Measurements from ENCODE around the gene KCND3. TPM values are rescaled to one million over a fixed set of nuclear protein-coding genes. Genes with fewer than 3 reads are reported as not detected.

KCND3 gene
- total RNA-seq, 1 experiment from 2014 or later, result 0.15 TPM

DNA sequence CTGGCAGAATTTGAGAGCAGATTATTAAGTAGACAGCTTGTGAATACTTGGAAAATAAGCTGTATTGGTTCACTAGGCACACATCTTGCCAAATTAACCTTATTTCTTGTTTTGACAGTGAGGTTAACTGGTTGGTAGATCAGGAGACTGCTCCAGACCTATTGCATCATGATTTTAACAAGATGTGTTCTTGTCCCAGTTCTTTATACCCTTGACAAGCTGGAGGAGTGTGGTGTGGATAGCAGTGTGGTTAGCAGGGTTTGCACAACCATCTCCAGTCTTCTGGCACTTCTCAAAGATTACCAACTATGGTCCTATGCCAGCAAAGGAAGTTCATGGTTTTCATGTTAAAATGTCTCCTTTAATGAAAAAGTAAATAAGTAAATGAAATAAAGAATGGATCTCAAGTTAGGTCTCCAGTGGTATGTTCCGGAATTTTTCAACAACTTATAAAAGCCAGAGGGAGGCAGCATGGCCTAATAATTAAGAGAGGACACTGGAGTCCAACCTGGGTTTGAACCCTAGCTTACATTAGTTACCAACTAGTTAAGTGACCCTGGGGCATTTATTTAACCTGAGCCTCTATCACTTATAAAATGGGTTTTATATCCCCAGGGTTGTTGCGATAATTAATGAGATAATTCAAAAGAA is 199.7 kb downstream of the KCND3 start:
- Histone ChIP-seq H3K14ac (ENCODE audit: insufficient read depth, low read length) (no peak overlapping the region), H3K4me1 (ENCODE audit: insufficient read depth, low read length) (peaks cover 2% of the 10 kb centered on the region; the same call in 1 of the 2 replicates), H2AK5ac (ENCODE audit: insufficient read length, low read length) (no peak overlapping the region), H2BK5ac (ENCODE audit: insufficient read length, low read length) (no peak overlapping the region), H4K5ac (ENCODE audit: insufficient read length, low read depth, low read length) (no peak overlapping the region), H4K8ac (replicated peaks; ENCODE audit: insufficient read length, low read depth, low read length) (no peak overlapping the region), H3K4ac (ENCODE audit: low read depth, low read length) (no peak overlapping the region), H2BK20ac (ENCODE audit: low read depth, low read length, poor library complexity, severe bottlenecking) (no peak overlapping the region), H4K91ac (ENCODE audit: insufficient read length, low read depth, low read length) (no peak overlapping the region), H3K18ac (ENCODE audit: insufficient read length, low read depth, low read length) (no peak overlapping the region), H3K79me1 (ENCODE audit: insufficient read depth, low read depth, low read length, poor library complexity, severe bottlenecking) (no peaks in the 10 kb centered on the region), H3K4me2 (ENCODE audit: insufficient read depth, insufficient read length, low read length) (no peak overlapping the region), H3K27ac (ENCODE audit: insufficient read length, low read depth, low read length) (no peak overlapping the region), H2BK12ac (ENCODE audit: insufficient read length, low read depth, low read length) (no peak overlapping the region), H3K9ac (ENCODE audit: extremely low read depth, insufficient read length, low read length) (no peak overlapping the region), H3K9me3 (ENCODE audit: control insufficient read depth, low read depth, low read length) (peaks cover 3% of the 10 kb centered on the region), H4K20me1 (ENCODE audit: control insufficient read depth, insufficient read depth, insufficient read length) (no peaks in the 10 kb centered on the region), H3K23me2 (ENCODE audit: insufficient read length, low read depth, low read length, poor library complexity, severe bottlenecking) (no peaks in the 10 kb centered on the region), H3T11ph (ENCODE audit: low read length) (no peak overlapping the region), H3K79me2 (ENCODE audit: insufficient read depth, low read length) (no peaks in the 10 kb centered on the region; the same call in 1 of the 2 replicates), H3K23ac (ENCODE audit: insufficient read length, low read depth, low read length) (no peak overlapping the region), H2BK15ac (ENCODE audit: low read depth, low read length) (no peak overlapping the region), H3K56ac (ENCODE audit: insufficient read length, low read depth, low read length) (no peak overlapping the region), H2AFZ (ENCODE audit: low read length) (no peak overlapping the region), H3K27me3 (ENCODE audit: insufficient read depth, low read length) (no peaks in the 10 kb centered on the region), H2BK120ac (ENCODE audit: low read depth, low read length, poor library complexity, severe bottlenecking) (no peak overlapping the region)
- Mint-ChIP-seq H3K27ac (no peak overlapping the region), H3K4me1 (peaks cover 12% of the 10 kb centered on the region in 2 experiments), H3K36me3 (ENCODE audit: insufficient read depth in 1 of 3, low read depth in 3 of 3) (no peaks in the 10 kb centered on the region), H3K4me3 (no peak overlapping the region), H3K9me3 (no peaks in the 10 kb centered on the region), H3K27me3 (ENCODE audit: low read depth) (no peaks in the 10 kb centered on the region)
- no peak for DNase-seq
- TF ChIP-seq CTCF (conservative IDR thresholded peaks at IDR 0.05), result no peak
- WGBS (ENCODE audit: extremely low coverage, insufficient read length, low lambda C conversion rate), result no CpG with 5 or more reads among the region's 2 CpGs

Data from H9 (cell line).